DND-41 (cell line): ENCODE data around the gene CTNNA1.

Source experiments
- EZH2 ChIP-seq: IDR thresholded peaks from 3 replicates; pipeline ENCODE4 v1.6.1; 2012; ENCODE audit warnings: borderline replicate concordance, low read depth, mild to moderate bottlenecking, moderate library complexity, low read length, inconsistent platforms; ENCODE audit not compliant: severe bottlenecking
- TF ChIP-seq, protein P1 (sequence below): IDR thresholded peaks from 2 replicates; pipeline ENCODE4 v1.5.1; 2012; ENCODE audit warnings: borderline replicate concordance, low read length, moderate library complexity, mild to moderate bottlenecking; ENCODE audit not compliant: poor library complexity, severe bottlenecking; ENCODE audit errors: extremely low read depth

DNA sequence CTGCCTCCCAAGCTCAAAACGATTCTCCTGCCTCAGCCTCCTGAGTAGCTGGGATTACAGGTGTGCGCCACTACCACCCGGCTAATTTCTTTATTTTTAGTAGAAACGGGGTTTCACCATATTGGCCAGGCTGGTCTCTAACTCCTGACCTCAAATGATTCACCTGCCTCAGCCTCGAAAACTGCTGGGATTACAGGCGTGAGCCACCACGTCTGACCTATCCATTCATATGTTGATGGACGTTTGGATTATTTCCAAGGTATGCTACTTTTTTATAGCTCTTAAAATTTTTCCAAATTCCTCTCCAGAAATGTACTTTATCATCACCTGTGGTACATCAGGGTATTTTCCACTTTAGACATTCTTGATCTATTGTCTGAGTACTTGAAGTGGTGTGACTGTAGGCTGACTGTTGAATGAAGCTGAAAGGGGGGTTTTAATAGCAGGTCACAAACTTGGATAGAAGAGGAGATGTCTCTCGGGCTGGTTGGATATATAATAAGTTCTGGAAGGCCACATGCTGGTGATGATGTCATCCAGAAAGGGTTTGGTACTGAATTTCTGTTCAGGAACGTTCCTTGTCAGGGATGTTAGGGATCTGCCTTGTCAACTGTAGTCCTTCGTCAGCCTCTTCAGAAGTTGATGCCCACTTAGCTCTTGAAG lies 7.4 kb downstream of the CTNNA1 start:
- TF ChIP-seq, protein P1, sequence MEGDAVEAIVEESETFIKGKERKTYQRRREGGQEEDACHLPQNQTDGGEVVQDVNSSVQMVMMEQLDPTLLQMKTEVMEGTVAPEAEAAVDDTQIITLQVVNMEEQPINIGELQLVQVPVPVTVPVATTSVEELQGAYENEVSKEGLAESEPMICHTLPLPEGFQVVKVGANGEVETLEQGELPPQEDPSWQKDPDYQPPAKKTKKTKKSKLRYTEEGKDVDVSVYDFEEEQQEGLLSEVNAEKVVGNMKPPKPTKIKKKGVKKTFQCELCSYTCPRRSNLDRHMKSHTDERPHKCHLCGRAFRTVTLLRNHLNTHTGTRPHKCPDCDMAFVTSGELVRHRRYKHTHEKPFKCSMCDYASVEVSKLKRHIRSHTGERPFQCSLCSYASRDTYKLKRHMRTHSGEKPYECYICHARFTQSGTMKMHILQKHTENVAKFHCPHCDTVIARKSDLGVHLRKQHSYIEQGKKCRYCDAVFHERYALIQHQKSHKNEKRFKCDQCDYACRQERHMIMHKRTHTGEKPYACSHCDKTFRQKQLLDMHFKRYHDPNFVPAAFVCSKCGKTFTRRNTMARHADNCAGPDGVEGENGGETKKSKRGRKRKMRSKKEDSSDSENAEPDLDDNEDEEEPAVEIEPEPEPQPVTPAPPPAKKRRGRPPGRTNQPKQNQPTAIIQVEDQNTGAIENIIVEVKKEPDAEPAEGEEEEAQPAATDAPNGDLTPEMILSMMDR: no peak
- no peak for TF ChIP-seq EZH2
